Naive thymus-derived CD4-positive, alpha-beta T cell (primary cell): ENCODE results near the gene PPAN. TPM values are rescaled to one million over a fixed set of nuclear protein-coding genes. Genes with fewer than 3 reads are reported as not detected.
A peak's percentile ranks its signal among the peaks of the same experiment; 100 is the strongest.

ENCODE experiments used
- ATAC-seq: fragments of 150-1000 bp; cut with Tn5 transposase; 2 replicates; pipeline ENCODE4 v1.10.0; 2021; ENCODE audit warnings: mild to moderate bottlenecking, moderate library complexity
- CTCF ChIA-PET: fragments of 350-600 bp; sonication (Branson Sonifier 250); formaldehyde crosslinking; loops from one replicate; lab custom pipeline; 2021; ENCODE audit warnings: antibody characterized with exemption; lab: Charles Lee
- POLR2A ChIA-PET: fragments of 350-600 bp; sonication (Branson Sonifier 250); formaldehyde crosslinking; loops from one replicate; lab custom pipeline; 2021; ENCODE audit warnings: antibody characterized with exemption, inconsistent platforms; lab: Charles Lee
- DNase-seq, 9 donors: peaks; one replicate each; pipeline versions ENCODE4 v3.0.0 to v3.0.0-alpha.2; 2020 to 2022; ENCODE audit warnings: mixed read lengths in 1 of 9
- H3K27ac ChIP-seq: one replicate; pipeline ENCODE4 v1.7.0; 2013; ENCODE audit warnings: mild to moderate bottlenecking, low read depth, low read length, moderate library complexity
- H3K27me3 ChIP-seq, 2 donors: one replicate each; pipeline ENCODE4 v1.7.0; 2013; ENCODE audit warnings: low read length in 2 of 2, mild to moderate bottlenecking in 2 of 2, moderate library complexity in 2 of 2; ENCODE audit not compliant: control insufficient read depth in 2 of 2, insufficient read depth in 2 of 2
- H3K36me3 ChIP-seq, 3 experiments: 1 replicate in 2 of 3; 2 replicates in 1 of 3; pipeline ENCODE4 v1.7.0; 2013; ENCODE audit warnings: low read length in 3 of 3, mild to moderate bottlenecking in 3 of 3, moderate library complexity in 1 of 3; ENCODE audit not compliant: insufficient read depth in 3 of 3, control insufficient read depth in 2 of 3
- H3K4me1 ChIP-seq, 2 donors: one replicate each; pipeline ENCODE4 v1.7.0; 2013; ENCODE audit warnings: low read length in 2 of 2, mild to moderate bottlenecking in 2 of 2, moderate library complexity in 1 of 2; ENCODE audit not compliant: control insufficient read depth in 2 of 2, insufficient read depth in 2 of 2
- H3K4me3 ChIP-seq: 2 replicates; pipeline ENCODE4 v1.7.0; 2013; ENCODE audit warnings: mild to moderate bottlenecking, low read length
- H3K9me3 ChIP-seq, 3 experiments: 1 replicate in 2 of 3; 2 replicates in 1 of 3; pipeline ENCODE4 v1.7.0; 2013; ENCODE audit warnings: low read length in 3 of 3; ENCODE audit not compliant: control insufficient read depth in 2 of 3
- H3K27ac Mint-ChIP-seq, 9 donors: one replicate each; pipeline ENCODE4 v1.8.0; 2020 to 2022; ENCODE audit warnings: mixed read lengths in 9 of 9, mild to moderate bottlenecking in 8 of 9, moderate library complexity in 5 of 9, inconsistent platforms in 2 of 9
- H3K27me3 Mint-ChIP-seq, 5 donors: one replicate each; pipeline ENCODE4 v1.8.0; 2021 to 2022; ENCODE audit warnings: mixed read lengths in 5 of 5, mild to moderate bottlenecking in 1 of 5
- H3K36me3 Mint-ChIP-seq, 5 donors: one replicate each; pipeline ENCODE4 v1.8.0; 2020 to 2022; ENCODE audit warnings: mixed read lengths in 5 of 5, mild to moderate bottlenecking in 3 of 5, inconsistent platforms in 1 of 5
- H3K4me1 Mint-ChIP-seq, 7 donors: one replicate each; pipeline ENCODE4 v1.8.0; 2020 to 2022; ENCODE audit warnings: mixed read lengths in 7 of 7, mild to moderate bottlenecking in 3 of 7, inconsistent platforms in 1 of 7
- H3K4me3 Mint-ChIP-seq, 10 donors: one replicate each; pipeline ENCODE4 v1.8.0; 2020 to 2022; ENCODE audit warnings: mild to moderate bottlenecking in 10 of 10, mixed read lengths in 10 of 10, moderate library complexity in 6 of 10, inconsistent platforms in 2 of 10
- H3K9me3 Mint-ChIP-seq, 11 donors: one replicate each; pipeline ENCODE4 v1.8.0; 2020 to 2022; ENCODE audit warnings: mixed read lengths in 11 of 11, mild to moderate bottlenecking in 4 of 11, inconsistent platforms in 1 of 11, moderate library complexity in 1 of 11
- intact Hi-C, 2 donors: fragments of 100-400 bp; cut with micrococcal nuclease; formaldehyde crosslinking; loops; one replicate each; pipeline ENCODE4 v1.15.1; 2023
- polyA plus RNA-seq, 2 donors: library from polyadenylated mRNA; unstranded; fragments of 300-500 nt; fragmentation: Illumina TruSeq; gene quantifications; one replicate each; pipeline ENCODE4 v1.2.3, GENCODE V29; 2021
- total RNA-seq, 6 experiments: library from RNA in 5 of 6; stranded (reverse) in 5 of 6; gene quantifications; 1 replicate in 5 of 6; 2 replicates in 1 of 6; pipeline ENCODE4 v1.2.3 and lab custom pipeline; 2021 to 2026

PPAN gene, protein sequence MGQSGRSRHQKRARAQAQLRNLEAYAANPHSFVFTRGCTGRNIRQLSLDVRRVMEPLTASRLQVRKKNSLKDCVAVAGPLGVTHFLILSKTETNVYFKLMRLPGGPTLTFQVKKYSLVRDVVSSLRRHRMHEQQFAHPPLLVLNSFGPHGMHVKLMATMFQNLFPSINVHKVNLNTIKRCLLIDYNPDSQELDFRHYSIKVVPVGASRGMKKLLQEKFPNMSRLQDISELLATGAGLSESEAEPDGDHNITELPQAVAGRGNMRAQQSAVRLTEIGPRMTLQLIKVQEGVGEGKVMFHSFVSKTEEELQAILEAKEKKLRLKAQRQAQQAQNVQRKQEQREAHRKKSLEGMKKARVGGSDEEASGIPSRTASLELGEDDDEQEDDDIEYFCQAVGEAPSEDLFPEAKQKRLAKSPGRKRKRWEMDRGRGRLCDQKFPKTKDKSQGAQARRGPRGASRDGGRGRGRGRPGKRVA
- total RNA-seq (100 to 1,000 TPM in 4 of 5 experiments, 10 to 100 TPM in 1; 87.6 to 122 (median 109) TPM), polyA plus RNA-seq (10 to 100 TPM; 24.9 to 46.6 TPM), total RNA-seq (lab: John Stamatoyannopoulos, UW) (13.1 reads per million, percentile 41 among the genes with 10 or more reads in this experiment)

DNA sequence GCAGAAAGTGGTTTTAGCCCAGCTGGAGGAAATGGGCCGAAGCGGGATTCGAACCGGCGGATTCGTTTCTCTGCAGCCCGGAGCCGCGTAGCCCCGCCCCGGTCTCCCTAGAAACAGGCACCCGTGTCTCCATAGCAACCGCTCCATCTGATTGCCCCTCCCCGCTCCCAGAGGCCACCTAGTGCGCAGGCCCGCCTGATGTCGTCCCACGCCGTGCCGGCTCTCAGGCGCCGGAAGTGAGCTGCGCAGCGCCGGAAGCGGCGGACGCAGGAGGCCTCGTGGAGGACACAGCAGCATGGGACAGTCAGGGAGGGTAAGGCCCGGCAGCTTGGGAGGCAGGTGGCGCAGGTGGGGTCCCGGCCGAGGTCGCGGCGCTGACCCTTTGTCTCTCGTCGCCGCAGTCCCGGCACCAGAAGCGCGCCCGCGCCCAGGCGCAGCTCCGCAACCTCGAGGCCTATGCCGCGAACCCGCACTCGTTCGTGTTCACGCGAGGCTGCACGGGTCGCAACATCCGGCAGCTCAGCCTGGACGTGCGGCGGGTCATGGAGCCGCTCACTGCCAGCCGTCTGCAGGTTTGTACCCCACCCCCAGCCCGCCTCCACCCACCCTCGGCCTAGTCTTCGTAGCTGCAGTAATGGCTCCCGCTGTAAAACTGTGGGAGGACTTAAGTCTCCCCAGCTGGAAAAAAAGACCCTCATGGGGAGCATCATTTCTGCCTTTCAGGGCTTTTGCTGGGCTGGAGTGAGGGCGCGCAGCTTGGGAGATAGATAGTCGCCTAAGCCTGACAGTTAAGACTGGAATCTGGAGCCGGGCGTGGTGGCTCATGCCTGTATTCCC is at the start of gene PPAN:
TSS of gene PPAN (plus strand) at position 263 of the 837 bp plus-strand sequence. CDS start at position 296, 33 bp downstream.
- ChIA-PET POLR2A (interaction anchor here (0.5 to 7.0 kb wide), 9 partner anchors 10 to 165 kb away, joined by 3 to 85 read pairs (median 5); partner anchors contain the start of genes DNMT1, EIF3G and ICAM1), CTCF (interaction anchor here (0.5 to 1.1 kb wide), 6 partner anchors 14 to 377 kb away, joined by 3 to 4 read pairs (median 3); no protein-coding TSS in a partner anchor)
- peak; percentile 86 for ATAC-seq
- Mint-ChIP-seq H3K4me3 (peak within 1 kb of the TSS; percentile 75 to 91 (median 88)), H3K9me3 (peaks cover 0 to 2% (median 0%) of the 10 kb centered on the region in 11 donors), H3K27me3 (no peaks in the 10 kb centered on the region), H3K36me3 (peaks cover 0 to 25% (median 14%) of the 10 kb centered on the region in 5 donors), H3K4me1 (peaks cover 32 to 61% (median 56%) of the 10 kb centered on the region in 7 donors), H3K27ac (peak within 1 kb of the TSS; percentile 92 to 98 (median 97))
- Histone ChIP-seq H3K36me3 (peaks cover 22 to 45% (median 23%) of the 10 kb centered on the region in 3 experiments), H3K27ac (peak within 1 kb of the TSS; percentile 86), H3K9me3 (no peaks in the 10 kb centered on the region), H3K4me3 (peak within 1 kb of the TSS; percentile 60), H3K27me3 (no peaks in the 10 kb centered on the region), H3K4me1 (peaks cover 53 to 65% of the 10 kb centered on the region in 2 donors)
- peak; percentile 88 to 98 (median 97) for DNase-seq
- intact Hi-C loops: loop anchor here (1.0 to 10.0 kb wide), 10 partner anchors 10 to 1592 kb away; partner anchors contain the start of genes EIF3G (in 2 of the 2), SHFL (in 2 of the 2), CDC37 (in 1 of the 2) and CDKN2D (in 1 of the 2)

DNA sequence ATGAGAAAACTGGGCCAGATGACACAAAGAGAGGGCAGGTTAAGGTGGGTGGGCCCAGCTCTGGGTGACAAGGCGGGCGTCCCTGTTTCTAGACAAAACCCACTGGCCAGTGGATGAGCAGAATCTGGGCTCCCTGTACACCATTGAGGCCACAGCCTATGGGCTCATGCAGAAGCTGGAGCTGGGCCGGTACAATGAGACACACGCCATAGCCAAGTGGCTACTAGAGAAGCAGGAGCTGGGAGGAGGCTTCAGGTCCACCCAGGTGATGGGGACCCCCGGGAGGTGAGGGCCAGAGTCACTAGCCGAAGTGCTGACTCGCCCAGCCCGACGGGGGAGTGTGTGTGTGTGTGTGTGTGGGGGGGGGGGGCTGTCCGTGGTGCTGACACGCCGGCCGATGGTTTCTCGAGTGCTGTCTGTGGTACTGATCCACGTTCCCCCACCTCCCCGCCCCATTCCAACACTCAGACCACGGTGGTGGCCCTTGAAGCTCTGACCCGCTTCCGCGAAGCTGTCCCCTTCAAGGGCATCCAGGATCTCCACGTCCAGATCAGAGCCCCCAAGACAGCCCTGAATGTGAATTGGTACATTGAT is 44.3 kb upstream of the PPAN start:
- DNase-seq (no peak), ATAC-seq (no peak)
- intact Hi-C loops: no loop called here
- Histone ChIP-seq H3K9me3 (no peaks in the 10 kb centered on the region), H3K36me3 (no peaks in the 10 kb centered on the region), H3K4me3 (no peak overlapping the region), H3K27ac (no peak overlapping the region), H3K4me1 (no peaks in the 10 kb centered on the region), H3K27me3 (no peaks in the 10 kb centered on the region)
- H3K27me3 Mint-ChIP-seq: peaks cover 9 to 37% (median 12%) of the 10 kb centered on the region in 5 donors
- no peaks in the 10 kb centered on the region for H3K36me3 Mint-ChIP-seq
- CTCF ChIA-PET: no interaction called here
- no peak overlapping the region for H3K27ac Mint-ChIP-seq
- H3K9me3 Mint-ChIP-seq: peaks cover 0 to 5% (median 0%) of the 10 kb centered on the region in 11 donors
- peaks cover 0 to 1% (median 0%) of the 10 kb centered on the region in 7 donors for H3K4me1 Mint-ChIP-seq
- no peak overlapping the region for H3K4me3 Mint-ChIP-seq
- POLR2A ChIA-PET: no interaction called here

DNA sequence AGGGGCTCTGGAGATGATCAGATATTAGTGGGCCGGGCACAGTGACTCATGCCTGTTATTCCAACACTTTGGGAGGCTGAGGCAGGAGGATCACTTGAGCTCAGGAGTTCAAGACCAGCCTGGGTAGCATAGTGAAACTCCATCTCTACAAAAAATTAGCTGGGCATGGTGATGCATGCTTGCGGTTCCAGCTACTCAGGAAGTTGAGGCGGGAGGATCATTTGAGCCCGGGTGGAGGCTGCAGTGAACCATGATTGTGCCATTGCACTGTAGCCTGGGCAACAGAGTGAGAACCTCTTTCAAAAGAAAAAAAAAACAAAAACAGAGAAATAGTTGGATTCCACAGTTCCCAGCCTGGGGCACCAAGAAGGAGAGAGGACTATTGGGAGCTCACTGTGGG is 38.0 kb upstream of the PPAN start:
- Histone ChIP-seq H3K27ac (no peak overlapping the region), H3K9me3 (no peaks in the 10 kb centered on the region), H3K27me3 (no peaks in the 10 kb centered on the region), H3K4me1 (no peaks in the 10 kb centered on the region), H3K36me3 (no peaks in the 10 kb centered on the region), H3K4me3 (no peak overlapping the region)
- intact Hi-C loops: no loop called here
- peaks cover 0 to 4% (median 0%) of the 10 kb centered on the region in 5 donors for H3K36me3 Mint-ChIP-seq
- CTCF ChIA-PET: no interaction called here
- ATAC-seq (no peak), DNase-seq (no peak)
- no peak overlapping the region for H3K27ac Mint-ChIP-seq
- H3K4me1 Mint-ChIP-seq: peaks cover 0 to 5% (median 0%) of the 10 kb centered on the region in 7 donors
- peaks cover 0 to 9% (median 0%) of the 10 kb centered on the region in 11 donors for H3K9me3 Mint-ChIP-seq
- no peak overlapping the region for H3K4me3 Mint-ChIP-seq
- peaks cover 0 to 18% (median 5%) of the 10 kb centered on the region in 5 donors for H3K27me3 Mint-ChIP-seq
- POLR2A ChIA-PET: interaction anchor here (0.6 kb wide), 1 partner anchor 246 kb away, joined by 3 read pairs; no protein-coding TSS in a partner anchor

DNA sequence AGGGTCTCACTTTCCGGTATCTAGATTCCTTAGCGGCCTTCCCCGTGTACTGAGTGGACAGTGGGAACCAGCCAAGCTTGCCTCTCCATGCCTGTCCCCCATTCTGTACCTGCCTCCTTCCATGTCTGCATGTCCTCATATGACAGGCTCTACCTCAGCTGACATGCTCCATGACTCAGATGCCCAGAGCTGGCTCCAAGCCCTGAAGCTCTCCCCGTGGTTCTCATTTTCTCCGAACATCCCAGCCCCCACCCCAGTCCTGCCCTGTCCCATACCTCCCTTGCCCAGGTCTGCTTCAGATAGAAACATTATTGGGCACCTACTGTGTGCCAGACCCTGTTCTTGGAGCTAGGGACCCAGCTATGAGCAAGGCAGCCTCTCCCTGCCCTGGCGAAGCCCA is 37.1 kb upstream of the PPAN start:
- intact Hi-C loops: no loop called here
- ATAC-seq (no peak), DNase-seq (no peak)
- peaks cover 0 to 5% (median 0%) of the 10 kb centered on the region in 7 donors for H3K4me1 Mint-ChIP-seq
- Histone ChIP-seq H3K36me3 (no peaks in the 10 kb centered on the region), H3K27me3 (no peaks in the 10 kb centered on the region), H3K4me1 (no peaks in the 10 kb centered on the region), H3K9me3 (peaks cover 0 to 5% (median 3%) of the 10 kb centered on the region in 3 experiments), H3K27ac (no peak overlapping the region), H3K4me3 (no peak overlapping the region)
- H3K27me3 Mint-ChIP-seq: peaks cover 0 to 18% (median 5%) of the 10 kb centered on the region in 5 donors
- CTCF ChIA-PET: interaction anchor here (0.7 kb wide), 1 partner anchor 843 kb away, joined by 3 read pairs; no protein-coding TSS in a partner anchor
- peaks cover 0 to 9% (median under 1%) of the 10 kb centered on the region in 11 donors for H3K9me3 Mint-ChIP-seq
- peaks cover 0 to 4% (median 0%) of the 10 kb centered on the region in 5 donors for H3K36me3 Mint-ChIP-seq
- H3K4me3 Mint-ChIP-seq: no peak overlapping the region
- peak overlapping the region in 1 of 9 donors; percentile 54 for H3K27ac Mint-ChIP-seq
- POLR2A ChIA-PET: no interaction called here

DNA sequence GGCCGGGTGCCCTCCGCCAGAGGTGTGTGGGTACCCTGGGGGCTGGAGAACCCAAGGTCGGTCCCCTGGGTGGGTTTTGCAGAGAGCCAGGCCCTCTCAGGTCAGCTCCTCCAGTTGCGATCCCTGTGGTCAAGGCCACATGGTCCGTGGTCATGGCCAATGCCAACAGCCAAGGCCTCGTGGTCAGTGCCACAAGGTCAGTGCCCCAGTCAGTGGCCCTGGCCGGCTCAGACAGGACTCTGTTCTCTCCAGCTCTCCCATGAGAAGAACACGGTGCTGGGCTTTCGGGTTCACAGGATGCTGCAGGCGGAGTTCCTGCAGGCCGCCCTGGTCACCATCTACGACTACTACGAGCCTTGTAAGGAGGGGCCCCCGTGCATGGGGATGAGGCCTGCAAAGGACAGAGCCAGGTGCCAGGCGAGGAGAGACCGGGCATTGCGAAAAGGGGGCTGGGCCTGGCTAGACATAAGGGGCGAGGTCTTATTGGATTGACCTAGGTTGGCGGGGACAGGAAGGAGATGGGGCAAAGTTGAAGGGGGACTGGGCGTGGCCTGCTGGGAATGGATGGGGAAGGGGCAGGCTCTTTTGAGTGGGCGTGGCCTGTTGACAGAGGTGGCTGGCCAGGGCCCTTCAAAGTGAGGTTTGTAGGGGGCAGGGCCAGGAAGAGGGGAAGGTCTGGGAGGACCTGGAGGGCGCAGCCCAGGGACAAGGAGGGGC is 35.3 kb upstream of the PPAN start:
- Histone ChIP-seq H3K4me1 (no peaks in the 10 kb centered on the region), H3K27me3 (no peaks in the 10 kb centered on the region), H3K36me3 (no peaks in the 10 kb centered on the region), H3K27ac (no peak overlapping the region), H3K9me3 (peaks cover 0 to 8% (median 3%) of the 10 kb centered on the region in 3 experiments), H3K4me3 (no peak overlapping the region)
- DNase-seq (no peak), ATAC-seq (no peak)
- ChIA-PET POLR2A (no interaction called here), CTCF (no interaction called here)
- Mint-ChIP-seq H3K27me3 (peaks cover 0 to 13% (median 5%) of the 10 kb centered on the region in 5 donors), H3K4me3 (no peak overlapping the region), H3K36me3 (peaks cover 0 to 4% (median 0%) of the 10 kb centered on the region in 5 donors), H3K4me1 (peaks cover 0 to 5% (median 0%) of the 10 kb centered on the region in 7 donors), H3K27ac (no peak overlapping the region), H3K9me3 (peaks cover 0 to 7% (median 3%) of the 10 kb centered on the region in 11 donors)
- intact Hi-C loops: no loop called here
